HUES48 (cell line): ENCODE data around the gene DUSP8.
A peak's percentile ranks its signal among the peaks of the same experiment; 100 is the strongest.
"Not testable (repeated sequence)": the region's sequence is repeated elsewhere in the genome, so short reads cannot be mapped to it uniquely, and the experiment has no call there.

Source experiments
- H3K27ac ChIP-seq: one replicate; pipeline ENCODE4 v1.7.0; 2013; ENCODE audit warnings: low read depth, low read length, inconsistent platforms
- H3K27me3 ChIP-seq: 2 replicates; pipeline ENCODE4 v1.6.1; 2013; ENCODE audit warnings: mild to moderate bottlenecking, low read length; ENCODE audit not compliant: control insufficient read depth, insufficient read depth
- H3K36me3 ChIP-seq: 2 replicates; pipeline ENCODE4 v1.6.1; 2013; ENCODE audit warnings: low read length; ENCODE audit not compliant: control insufficient read depth, insufficient read depth
- H3K4me1 ChIP-seq: 2 replicates; pipeline ENCODE4 v1.6.1; 2013; ENCODE audit warnings: mild to moderate bottlenecking, low read length; ENCODE audit not compliant: control insufficient read depth, insufficient read depth
- H3K4me3 ChIP-seq: 2 replicates; pipeline ENCODE4 v1.5.1; 2013; ENCODE audit warnings: mild to moderate bottlenecking, low read depth, low read length
- H3K9ac ChIP-seq: 2 replicates; pipeline ENCODE4 v1.6.1; 2013; ENCODE audit warnings: mild to moderate bottlenecking, low read depth, low read length, moderate library complexity
- H3K9me3 ChIP-seq: 2 replicates; pipeline ENCODE4 v1.6.1; 2013; ENCODE audit warnings: low read length; ENCODE audit not compliant: control insufficient read depth, insufficient read depth

The DUSP8 gene, protein sequence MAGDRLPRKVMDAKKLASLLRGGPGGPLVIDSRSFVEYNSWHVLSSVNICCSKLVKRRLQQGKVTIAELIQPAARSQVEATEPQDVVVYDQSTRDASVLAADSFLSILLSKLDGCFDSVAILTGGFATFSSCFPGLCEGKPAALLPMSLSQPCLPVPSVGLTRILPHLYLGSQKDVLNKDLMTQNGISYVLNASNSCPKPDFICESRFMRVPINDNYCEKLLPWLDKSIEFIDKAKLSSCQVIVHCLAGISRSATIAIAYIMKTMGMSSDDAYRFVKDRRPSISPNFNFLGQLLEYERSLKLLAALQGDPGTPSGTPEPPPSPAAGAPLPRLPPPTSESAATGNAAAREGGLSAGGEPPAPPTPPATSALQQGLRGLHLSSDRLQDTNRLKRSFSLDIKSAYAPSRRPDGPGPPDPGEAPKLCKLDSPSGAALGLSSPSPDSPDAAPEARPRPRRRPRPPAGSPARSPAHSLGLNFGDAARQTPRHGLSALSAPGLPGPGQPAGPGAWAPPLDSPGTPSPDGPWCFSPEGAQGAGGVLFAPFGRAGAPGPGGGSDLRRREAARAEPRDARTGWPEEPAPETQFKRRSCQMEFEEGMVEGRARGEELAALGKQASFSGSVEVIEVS

DNA sequence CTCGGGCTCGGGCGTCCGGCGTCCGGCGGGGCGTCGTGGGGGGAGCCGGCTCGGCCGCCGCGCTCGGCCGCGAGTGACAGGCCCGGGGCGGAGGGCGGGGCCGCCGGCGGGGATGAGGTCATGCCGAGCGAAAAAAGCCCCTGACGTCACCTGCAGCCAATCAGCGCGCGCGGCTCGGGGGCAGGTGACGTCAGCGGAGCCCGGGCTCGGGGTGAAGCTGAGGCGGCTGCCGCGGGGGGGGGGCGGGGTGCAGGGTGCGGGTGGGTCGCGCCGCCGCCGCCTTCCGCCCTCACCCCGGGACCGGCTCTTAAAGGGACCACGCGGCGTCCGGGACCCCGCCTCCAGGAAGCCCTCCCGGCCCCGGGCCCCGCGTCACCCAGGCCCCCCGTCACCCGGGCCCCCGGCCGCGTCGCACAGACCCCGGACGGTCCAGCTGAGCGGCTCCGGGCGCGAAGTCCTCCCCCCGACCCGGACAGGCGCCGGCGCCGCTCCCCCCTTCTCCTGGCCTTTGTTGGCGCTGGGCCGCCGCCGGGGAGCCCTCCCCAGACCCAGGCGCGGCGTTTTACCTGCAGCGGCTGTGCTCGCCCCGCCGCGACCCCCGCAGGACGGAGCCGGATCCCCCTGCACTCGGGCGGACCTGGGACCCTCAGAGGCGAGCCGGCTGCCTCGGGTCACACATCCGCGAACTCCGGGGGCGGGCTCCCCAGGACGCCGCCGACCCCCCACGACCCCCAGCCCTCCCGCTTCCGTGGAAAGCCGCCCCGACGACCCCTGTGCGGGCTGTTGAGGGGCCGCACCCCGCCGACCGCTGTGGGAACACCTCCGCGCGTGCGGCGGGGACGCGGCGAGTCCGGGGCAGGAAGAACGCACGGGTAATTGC lies at the start of gene DUSP8:
Gene DUSP8 (minus strand): TSS at position 75 of the 880 bp plus-strand sequence. CDS start 6,445 bp downstream, outside the sequence.
- Histone ChIP-seq H3K4me3 (peak within 1 kb of the TSS; percentile 60), H3K36me3 (no peaks in the 10 kb centered on the region), H3K9me3 (no peaks in the 10 kb centered on the region), H3K27me3 (peaks cover 50% of the 10 kb centered on the region), H3K27ac (peak within 1 kb of the TSS; percentile 28), H3K9ac (peak within 1 kb of the TSS; percentile 48; the same call in 1 of the 2 replicates), H3K4me1 (peaks cover 30% of the 10 kb centered on the region)

- no peaks in the 10 kb centered on the region; the same call in 1 of the 2 replicates for H3K27me3 ChIP-seq
- H3K36me3 ChIP-seq: no peaks in the 10 kb centered on the region
- H3K4me3 ChIP-seq: no peak overlapping the region
- H3K4me1 ChIP-seq: no peaks in the 10 kb centered on the region
- H3K27ac ChIP-seq: no peak overlapping the region
- H3K9ac ChIP-seq: no peak overlapping the region
- no peaks in the 10 kb centered on the region for H3K9me3 ChIP-seq
Measured at GRCh38 chr11:1619449-1619848, 47.4 kb upstream of the DUSP8 start.

DNA sequence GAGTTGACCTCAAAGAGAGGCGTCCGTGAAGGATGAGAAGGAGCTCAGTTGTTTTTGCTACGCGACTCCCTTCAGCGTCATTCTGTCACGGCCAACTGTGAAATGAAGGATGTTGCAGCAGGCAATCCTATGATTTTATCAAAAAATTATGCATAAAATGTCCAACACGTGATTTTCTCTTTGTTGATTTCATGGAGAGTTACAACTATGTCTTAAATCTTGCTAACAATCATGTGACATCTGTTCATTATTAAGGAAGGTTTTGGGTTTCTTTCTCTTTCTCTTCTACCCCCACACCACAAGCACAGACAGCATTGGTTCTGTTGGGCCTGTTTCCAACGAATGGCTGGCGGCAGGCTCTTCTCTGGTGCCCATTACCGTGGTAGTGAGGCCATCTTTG lies 46.2 kb upstream of the DUSP8 start:
- no peaks in the 10 kb centered on the region for H3K9me3 ChIP-seq
- H3K27ac ChIP-seq: no peak overlapping the region
- H3K27me3 ChIP-seq: no peaks in the 10 kb centered on the region; the same call in 1 of the 2 replicates
- H3K9ac ChIP-seq: no peak overlapping the region
- no peaks in the 10 kb centered on the region for H3K36me3 ChIP-seq
- H3K4me1 ChIP-seq: no peaks in the 10 kb centered on the region
- no peak overlapping the region for H3K4me3 ChIP-seq

DNA sequence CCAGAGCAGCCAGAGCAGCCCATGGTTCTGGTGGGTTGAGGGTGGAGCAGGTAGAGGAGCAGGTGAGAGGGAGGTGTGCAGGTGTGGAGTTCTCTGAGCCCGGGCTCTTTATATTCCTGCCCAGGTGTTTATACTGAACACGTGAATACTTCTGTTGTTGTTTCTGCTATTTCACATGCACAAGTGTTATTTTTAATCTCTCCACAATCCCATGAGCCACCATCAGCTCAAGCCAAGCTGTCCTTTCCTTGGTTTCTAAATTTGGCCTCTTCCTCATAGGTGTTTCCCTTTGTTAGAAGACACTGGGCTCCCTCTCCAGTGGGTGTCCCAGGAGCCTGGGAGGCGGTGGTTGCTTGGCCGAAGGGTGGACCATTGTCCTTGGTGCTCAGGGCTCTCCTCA lies 36.3 kb upstream of the DUSP8 start, which contains the start of gene KRTAP5-3:
Gene KRTAP5-3 (minus strand): TSS at position 101 of the 400 bp plus-strand sequence. CDS start 78 bp downstream, at position 23.
- Histone ChIP-seq H3K9me3 (0 out of 2 replicates have a peak, but pooled peaks cover 6% of the 10 kb centered on the region), H3K27ac (no peak within 1 kb of the TSS), H3K27me3 (no peaks in the 10 kb centered on the region; the same call in 1 of the 2 replicates), H3K4me3 (no peak within 1 kb of the TSS), H3K4me1 (peaks cover 6% of the 10 kb centered on the region; the same call in 1 of the 2 replicates), H3K36me3 (no peaks in the 10 kb centered on the region), H3K9ac (no peak within 1 kb of the TSS)

DNA sequence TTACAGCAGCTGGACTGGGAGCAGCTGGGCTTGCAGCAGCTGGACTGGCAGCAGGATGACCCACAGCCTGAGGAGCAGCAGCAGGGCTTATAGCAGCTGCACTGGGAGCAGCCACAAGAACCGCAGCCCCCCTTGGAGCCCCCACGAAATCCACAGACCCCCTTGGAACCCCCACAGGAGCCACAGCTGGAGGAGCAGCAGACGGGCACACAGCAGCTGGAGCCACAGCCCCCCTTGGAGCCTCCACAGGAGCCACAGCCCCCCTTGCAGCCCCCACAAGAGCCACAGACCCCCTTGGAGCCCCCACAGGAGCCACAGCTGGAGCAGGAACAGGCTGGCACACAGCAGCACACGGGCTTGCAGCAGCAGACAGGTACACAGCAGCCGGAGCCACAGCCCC lies 35.8 kb upstream of the DUSP8 start:
- not testable (repeated sequence) for H3K4me3 ChIP-seq, H3K9ac ChIP-seq, H3K27ac ChIP-seq, H3K4me1 ChIP-seq, H3K9me3 ChIP-seq, H3K27me3 ChIP-seq, H3K36me3 ChIP-seq

- not testable (repeated sequence) for H3K9ac ChIP-seq, H3K4me3 ChIP-seq, H3K27ac ChIP-seq, H3K27me3 ChIP-seq, H3K4me1 ChIP-seq, H3K36me3 ChIP-seq, H3K9me3 ChIP-seq
Measured at GRCh38 chr11:1607156-1607845, 35.2 kb upstream of the DUSP8 start.

- not testable (repeated sequence) for H3K4me1 ChIP-seq, H3K27me3 ChIP-seq, H3K9ac ChIP-seq, H3K36me3 ChIP-seq, H3K9me3 ChIP-seq, H3K4me3 ChIP-seq, H3K27ac ChIP-seq
Measured at GRCh38 chr11:1605923-1606322, 33.9 kb upstream of the DUSP8 start.

DNA sequence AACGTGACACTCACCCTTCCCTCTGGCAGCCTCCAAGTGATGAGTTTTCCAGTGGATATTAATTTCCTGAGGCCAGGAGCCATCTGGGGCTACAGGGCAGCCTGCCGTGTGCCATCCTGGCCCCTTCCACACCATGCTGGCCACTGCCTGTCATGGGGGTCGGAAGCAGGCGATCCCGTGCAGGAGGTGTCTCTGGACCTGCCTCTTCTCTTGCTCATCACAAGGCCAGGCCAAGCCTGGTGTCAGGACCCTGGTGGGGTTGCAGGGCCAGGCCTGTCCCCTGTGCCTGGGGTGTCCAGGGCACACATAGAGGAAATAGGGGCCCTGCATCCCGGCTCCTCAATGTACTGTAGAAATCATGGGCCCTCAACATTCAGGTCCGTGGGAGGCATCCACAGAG lies 32.6 kb upstream of the DUSP8 start:
- H3K4me1 ChIP-seq: peaks cover 6% of the 10 kb centered on the region
- no peak overlapping the region for H3K4me3 ChIP-seq
- H3K27me3 ChIP-seq: no peaks in the 10 kb centered on the region; the same call in 1 of the 2 replicates
- no peaks in the 10 kb centered on the region for H3K36me3 ChIP-seq
- no peak overlapping the region for H3K9ac ChIP-seq
- H3K9me3 ChIP-seq: 0 out of 2 replicates have a peak, but pooled peaks cover 4% of the 10 kb centered on the region
- no peak overlapping the region for H3K27ac ChIP-seq

GRCh38 chr11:1604181-1604580 lies 32.1 kb upstream of the DUSP8 start:
- Histone ChIP-seq H3K9me3 (0 out of 2 replicates have a peak, but pooled peaks cover 3% of the 10 kb centered on the region), H3K4me3 (no peak overlapping the region), H3K27ac (no peak overlapping the region), H3K36me3 (no peaks in the 10 kb centered on the region), H3K4me1 (peaks cover 6% of the 10 kb centered on the region), H3K27me3 (no peaks in the 10 kb centered on the region; the same call in 1 of the 2 replicates), H3K9ac (no peak overlapping the region)

DNA sequence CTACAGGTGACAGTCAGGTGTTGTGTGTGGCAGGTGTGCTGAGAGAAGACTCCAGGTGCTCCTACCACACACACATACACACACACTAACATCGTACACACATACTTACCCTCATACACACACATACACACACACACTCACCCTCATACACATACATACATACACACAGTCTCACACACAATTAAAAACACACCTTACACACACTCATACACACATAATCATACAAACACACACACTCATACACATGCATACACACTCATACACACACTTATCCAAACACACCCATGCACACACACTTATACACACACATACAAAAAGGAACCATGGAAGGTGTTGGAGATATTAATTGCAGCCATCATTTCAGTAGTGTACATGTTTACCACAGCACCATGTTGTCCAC lies 31.6 kb upstream of the DUSP8 start:
- peaks cover 6% of the 10 kb centered on the region for H3K4me1 ChIP-seq
- H3K36me3 ChIP-seq: no peaks in the 10 kb centered on the region
- 0 out of 2 replicates have a peak, but pooled peaks cover 3% of the 10 kb centered on the region for H3K9me3 ChIP-seq
- no peak overlapping the region for H3K9ac ChIP-seq
- H3K27ac ChIP-seq: no peak overlapping the region
- no peaks in the 10 kb centered on the region; the same call in 1 of the 2 replicates for H3K27me3 ChIP-seq
- no peak overlapping the region for H3K4me3 ChIP-seq
